Measurements from ENCODE around the gene CCNL1.

Gene CCNL1

DNA sequence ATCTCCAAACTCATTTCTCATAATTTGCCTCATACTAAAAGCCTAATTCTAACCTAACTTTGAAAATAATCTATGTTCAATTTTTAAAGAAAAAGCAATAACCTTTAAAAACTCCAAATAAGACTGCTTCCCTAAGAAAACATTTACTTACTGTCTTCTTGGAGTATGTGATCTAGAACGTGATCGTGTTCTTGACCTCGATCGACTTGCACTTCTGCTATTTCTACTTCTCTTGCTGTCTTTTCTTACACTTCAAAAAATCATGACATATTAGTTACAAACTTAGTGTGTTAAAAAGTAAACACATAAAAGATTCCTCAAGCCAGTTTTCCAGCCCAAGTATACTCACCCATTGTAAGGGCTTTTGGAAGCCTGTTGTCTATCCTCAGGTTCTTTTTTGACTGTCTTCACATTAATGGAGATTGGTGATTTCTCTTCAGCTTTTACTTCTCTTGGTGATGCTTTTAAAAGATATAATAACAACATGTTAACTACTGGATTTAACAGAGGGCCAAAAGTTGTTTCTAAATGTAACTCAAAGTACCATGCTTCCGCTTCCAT is 10.7 kb downstream of the CCNL1 start:
- H3K27ac ChIP-seq, result no peak overlapping the region
- no peak for DNase-seq (ENCODE audit: low read depth, low spot score)

DNA sequence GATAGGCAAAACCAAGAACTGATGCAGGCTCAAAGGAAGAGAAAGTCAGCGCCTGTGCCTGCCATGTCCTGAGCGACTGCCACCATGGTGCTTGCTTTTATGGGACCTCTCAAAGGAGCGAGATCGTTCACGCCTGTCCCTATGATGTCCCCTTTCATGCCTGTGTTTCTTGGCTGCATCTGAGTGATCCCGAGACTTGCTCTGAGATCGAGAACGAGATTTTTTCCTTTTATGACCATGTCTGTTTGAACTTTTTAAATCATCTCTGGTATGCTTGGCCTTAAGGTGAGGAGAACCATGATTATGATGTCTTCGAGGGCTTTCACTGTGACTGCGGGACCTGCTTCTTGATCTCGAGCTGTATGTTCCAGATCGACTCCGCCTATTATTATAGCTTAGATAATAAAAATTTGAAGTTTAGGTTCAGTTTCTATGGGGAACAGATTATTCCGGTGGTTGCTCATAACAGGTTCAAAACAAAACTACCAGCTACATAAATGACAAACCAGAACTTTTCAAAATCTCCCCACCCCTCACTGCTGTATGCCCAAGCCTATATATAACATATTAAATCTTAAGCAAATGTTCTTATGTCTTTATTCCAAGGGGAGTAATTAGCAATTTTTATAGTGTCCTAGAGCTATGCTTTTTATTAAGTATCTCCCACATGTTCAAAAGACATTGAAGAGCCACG is 11.6 kb downstream of the CCNL1 start:
- no peak for DNase-seq (ENCODE audit: low read depth, low spot score)
- no peak overlapping the region for H3K27ac ChIP-seq

DNA sequence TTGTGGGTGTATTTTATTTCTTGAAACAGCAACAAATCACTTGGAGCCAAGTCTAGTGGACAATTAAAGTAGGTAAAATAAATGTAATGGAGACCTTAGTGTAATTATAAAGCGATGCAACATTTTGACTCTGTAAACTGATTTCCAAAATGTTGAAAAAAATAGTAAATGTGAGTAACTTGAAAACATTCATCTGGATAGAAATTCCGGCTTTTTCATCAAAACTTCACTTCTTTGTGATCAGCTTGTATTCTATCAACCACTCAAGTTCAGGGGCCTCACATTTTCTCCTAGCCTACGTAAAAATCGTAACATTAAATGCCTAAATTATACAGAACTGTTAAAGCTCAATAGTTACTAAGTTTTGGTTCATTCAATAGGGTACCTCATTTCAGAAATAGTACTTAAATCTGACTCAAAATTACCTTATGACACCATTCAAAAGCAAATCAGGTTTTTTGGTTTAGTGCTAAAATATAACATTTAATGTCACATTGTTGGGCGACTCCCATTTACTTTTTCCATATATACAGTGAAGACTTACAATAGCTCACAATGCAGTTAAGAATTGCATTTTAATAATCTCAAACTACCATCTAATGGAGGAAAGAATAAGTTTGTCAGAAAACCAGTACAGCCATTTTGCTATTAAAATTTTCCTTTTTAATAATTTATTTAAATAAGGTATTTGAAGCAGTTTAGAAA is 12.7 kb downstream of the CCNL1 start:
- H3K27ac ChIP-seq, result no peak overlapping the region
- no peak for DNase-seq (ENCODE audit: low read depth, low spot score)

DNA sequence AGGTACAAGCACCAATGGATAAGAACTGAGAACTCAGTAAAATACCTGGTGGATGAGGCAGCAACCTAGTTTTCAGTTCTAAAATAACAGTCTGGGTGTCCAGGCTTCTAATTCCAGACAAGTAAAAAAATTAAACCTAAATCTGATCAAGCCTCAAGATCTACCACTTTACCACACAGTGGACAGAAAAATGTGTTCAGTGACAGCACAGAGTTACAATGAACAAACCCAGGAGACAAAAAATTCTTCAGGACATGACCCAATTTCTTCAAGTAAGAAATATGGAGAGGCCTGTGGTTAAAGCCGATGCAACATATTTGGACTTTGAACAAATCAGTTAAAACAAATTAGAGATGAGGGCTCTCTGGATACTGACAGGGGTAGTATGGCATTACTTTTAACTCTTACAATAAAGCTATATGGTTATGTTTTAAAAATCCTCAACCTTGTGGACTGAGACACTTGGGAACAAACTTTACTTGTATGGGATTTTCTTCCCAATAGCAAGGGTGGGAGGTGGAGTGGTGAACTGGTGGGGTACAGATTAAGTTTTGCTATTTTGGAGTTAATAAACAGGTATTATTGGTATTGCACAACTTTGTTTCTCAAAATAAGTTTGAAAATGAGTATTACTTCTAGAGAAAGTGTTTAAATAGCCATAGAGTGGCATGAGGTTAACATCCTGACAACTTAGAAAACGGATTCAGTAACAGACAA is 14.2 kb downstream of the CCNL1 start:
- H3K27ac ChIP-seq, result peak overlapping the region; percentile 12
- no peak for DNase-seq (ENCODE audit: low read depth, low spot score)

DNA sequence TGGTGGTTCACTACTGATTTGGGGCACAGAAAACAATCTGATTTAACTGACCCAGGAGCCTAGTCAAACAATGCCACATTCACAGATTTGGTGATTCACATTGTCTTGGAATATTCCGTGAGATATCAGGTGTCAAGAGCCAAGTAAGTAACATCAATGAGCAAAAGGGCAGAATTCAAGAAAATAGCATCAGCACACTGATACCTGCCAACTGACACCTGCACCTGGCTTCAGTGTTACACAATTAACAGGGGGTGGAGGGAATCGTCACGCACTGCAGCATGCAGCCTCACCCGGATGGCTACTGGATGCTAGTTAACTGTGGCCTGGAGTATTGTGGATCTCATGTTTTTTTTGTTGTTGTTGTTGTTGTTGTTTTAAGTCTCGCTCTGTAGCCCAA is 17.6 kb downstream of the CCNL1 start:
- DNase-seq (ENCODE audit: low read depth, low spot score), result no peak
- H3K27ac ChIP-seq, result peak overlapping the region; percentile 10

DNA sequence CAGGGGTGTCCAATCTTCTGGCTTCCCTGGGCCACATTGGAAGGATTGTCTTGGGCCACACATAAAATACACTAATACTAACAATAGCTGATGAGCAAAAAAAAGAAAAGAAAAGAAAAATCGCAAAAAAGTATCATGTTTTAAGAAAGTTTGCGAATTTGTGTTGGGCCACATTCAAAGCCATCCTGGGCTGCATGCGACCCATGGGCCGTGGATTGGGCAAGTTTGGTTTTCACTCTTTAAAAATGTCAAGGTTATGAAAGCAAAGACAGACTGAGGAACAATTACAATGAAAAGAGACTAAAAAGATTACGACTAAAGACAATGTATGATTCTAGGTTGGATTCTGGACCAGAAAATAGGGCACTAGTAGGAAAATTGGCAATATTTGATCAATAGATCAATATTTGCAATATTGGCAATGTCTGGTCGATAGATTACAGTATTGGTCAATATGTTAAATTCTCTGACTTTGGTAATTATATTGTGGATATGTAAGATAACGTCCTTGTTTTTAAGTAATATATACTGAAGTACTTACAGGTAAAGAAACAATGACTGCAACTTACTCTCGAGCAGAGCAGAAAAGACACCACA is 19.9 kb downstream of the CCNL1 start:
- H3K27ac ChIP-seq, result no peak overlapping the region
- no peak for DNase-seq (ENCODE audit: low read depth, low spot score)

DNA sequence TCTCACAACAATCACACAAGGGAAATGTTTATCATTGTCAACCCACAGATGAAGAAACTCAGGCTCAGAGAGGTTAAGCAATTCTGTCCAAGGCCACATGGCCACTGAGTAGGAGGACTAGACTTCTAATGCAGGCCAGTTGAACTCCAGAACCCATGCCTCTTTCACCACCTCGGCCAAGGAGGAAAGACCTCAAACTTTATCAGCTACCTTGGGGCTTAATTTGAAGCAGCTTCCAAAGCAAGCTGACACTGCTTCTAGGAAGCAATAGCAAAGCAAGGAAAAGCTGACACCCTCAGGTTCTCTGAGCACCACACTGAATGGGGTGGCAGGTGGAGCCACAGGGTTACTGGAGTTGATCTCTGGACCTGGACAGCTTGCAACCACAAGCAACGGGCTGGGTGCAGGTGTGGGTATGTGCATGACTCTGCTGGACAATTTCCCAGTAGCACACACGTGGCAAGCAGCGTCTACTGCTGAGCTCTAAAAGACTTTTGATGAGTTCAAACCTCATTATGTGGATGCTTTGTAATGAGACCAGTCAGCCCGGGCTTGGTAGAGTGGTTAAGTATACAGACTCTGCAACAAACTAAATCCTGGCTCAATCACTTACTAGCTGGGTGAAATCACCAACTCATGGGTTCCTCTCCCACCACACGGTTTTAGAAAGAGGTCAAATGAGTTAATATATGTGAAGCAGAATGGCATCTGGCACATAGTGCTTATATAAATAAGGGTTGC is 23.1 kb downstream of the CCNL1 start:
- peak; percentile 69 for DNase-seq (ENCODE audit: low read depth, low spot score)
- H3K27ac ChIP-seq, result peak overlapping the region; percentile 99

DNA sequence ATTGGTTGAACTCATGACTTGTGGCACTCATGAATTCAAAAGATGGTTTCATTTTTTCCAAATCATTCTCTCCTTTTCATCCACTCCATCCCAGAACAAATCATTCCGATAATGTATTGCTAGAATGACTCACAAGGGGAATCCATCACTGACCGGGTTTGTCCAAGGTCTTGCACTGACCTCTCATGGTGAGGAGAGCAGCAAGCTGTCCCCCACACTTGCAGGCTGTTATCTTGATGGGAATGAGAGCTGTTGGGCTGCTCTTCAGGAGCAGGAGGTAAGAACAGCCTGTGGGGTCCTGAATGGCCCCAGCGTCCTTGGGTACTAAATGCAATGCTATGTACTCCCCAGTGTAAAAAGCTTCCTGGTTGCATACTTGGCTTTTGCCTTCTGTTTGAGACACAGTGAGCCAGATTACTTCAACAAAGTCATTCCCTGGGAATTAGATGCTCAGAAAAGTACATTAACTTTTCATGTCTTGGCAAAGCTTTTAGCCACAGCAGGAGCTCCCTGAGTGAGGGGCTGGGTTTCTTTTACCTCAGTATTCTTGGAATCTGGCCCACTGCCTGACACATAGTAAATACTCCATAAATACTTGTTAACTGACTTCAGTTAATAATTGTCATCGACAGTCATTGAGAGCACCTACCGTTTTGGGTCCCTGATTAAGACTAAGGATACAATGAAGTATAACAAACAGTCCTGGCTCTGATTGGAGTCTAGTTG is 24.1 kb downstream of the CCNL1 start:
- no peak for DNase-seq (ENCODE audit: low read depth, low spot score)
- H3K27ac ChIP-seq, result peak overlapping the region; percentile 99

DNA sequence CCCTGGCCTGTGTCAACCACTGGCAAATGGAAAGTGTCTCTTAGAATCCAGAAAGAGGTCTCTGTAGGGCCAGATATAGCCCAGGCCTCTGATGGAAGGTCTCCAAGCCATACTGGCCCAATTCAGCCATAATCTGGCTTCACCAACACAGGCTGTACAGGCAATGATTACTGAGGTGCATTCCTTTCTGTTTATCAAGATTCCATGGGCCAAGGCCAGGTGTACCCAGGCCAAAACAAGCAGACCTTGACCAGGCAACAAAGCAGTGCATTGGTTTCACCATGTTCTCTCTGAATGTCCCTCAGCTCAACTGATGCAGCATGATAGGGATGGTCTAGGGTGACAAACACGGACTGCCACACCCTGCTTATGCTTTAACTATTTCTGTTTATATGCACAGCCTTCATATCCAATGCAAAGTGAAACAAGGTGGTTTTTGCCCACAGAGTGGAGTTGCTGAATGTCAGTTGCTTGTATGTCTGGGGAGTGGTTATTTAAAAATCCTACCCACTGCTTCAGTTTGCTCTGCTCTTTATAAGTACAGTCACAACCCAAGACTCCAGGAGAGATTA is 25.2 kb downstream of the CCNL1 start:
- peak overlapping the region; percentile 99 for H3K27ac ChIP-seq
- no peak for DNase-seq (ENCODE audit: low read depth, low spot score)

DNA sequence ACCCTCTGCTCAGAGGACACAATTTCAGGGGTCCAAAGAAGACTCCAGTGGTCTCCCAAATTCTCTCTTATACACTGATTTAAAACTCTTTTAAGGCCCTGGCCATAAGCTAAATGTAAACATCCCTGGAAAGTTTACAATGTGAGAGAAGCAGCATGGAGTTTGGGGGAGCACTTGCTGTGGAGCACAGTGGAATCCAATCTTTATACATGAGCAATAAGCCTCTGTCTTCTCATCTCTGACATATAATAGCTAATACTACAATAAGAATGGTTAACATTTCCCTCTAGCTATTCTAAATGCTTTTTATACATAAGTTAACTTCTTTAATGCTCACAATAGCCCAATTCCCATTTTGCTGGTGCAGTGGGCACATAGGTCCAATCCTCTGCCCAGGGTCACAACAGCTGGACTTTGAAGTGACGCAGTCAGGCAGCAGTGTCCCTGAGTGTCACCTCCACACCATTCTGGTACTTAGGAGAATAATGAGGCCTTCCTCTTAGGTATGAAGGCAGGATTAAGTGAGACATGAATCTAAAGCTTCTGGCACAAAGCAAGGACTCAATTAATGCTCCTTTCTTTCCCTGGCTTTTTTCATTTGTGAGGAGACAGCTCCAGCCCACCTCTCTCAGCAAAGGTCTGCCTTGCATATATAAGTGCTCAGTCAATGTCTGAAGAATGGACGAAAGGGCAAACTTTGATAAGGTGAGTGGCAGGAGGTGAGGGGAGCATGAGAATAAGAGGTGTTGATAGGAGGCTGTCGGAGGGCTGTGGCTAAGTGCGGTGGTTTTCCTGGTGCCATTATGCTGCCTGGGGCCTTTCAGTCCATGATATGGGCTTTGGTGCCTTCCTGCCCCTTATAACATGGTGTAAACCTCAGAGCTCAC is 26.3 kb downstream of the CCNL1 start:
- H3K27ac ChIP-seq, result peak overlapping the region; percentile 99
- no peak for DNase-seq (ENCODE audit: low read depth, low spot score)

DNA sequence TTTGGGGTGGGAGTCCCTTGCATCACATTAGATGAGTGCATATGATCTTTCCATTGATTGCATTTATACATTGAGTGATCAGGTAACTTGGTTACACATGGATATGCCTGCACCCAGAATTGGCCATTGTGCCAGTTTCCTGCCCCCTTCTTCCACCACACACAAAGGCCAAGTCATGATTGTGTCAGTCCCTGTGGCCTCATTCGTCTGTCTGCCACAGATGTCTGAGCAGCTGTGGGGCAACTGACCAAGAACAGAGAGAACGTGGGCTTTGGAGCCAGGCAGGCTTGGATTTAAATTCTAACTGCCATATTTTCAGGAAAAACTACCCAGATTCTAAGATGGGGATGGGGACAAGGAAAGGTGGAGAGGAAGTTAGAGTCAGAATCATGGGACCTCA is 27.0 kb downstream of the CCNL1 start:
- no peak for DNase-seq (ENCODE audit: low read depth, low spot score)
- H3K27ac ChIP-seq, result peak overlapping the region; percentile 99

DNA sequence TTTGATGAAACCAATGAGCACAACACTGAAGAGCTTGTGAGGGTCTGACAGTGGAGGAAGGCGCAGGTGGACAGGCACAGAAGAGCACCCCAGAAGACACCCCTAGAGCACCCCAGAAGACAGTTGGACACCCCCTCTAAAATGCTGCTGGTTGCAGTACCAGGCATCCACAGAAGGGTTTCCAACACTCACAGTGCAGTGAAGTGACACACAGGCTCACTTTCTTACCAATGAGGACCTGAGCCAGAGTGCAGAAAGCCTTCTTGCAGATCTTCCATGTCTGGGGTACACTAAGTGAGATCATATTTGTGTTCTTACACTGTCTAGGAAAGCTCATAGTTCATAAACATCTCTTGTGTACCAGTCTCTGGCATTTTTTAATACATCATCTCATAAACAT is 27.6 kb downstream of the CCNL1 start:
- H3K27ac ChIP-seq, result peak overlapping the region; percentile 99

DNA sequence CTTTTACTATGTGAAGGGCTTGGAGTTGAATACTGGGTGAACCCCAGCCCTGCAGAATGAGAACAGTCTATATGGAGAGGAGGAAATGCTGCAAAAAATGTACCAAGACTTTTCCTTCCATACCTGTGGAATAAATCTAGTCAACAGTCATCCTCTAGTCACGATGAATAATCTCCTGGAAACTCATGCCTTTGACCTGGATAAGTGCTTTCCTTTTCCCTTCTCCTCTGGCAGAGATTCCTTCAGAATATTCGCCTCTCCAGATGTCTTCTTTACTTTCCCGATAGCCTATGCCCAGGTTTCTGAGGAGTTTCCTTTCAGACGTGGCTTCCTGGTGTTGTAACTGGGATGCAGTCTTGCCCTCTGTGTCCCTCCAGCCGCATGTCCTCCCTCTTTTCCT is 28.1 kb downstream of the CCNL1 start:
- no peak for DNase-seq (ENCODE audit: low read depth, low spot score)
- peak overlapping the region; percentile 99 for H3K27ac ChIP-seq

More for the DNA sequence above, 27.6 kb downstream of the CCNL1 start:
- DNase-seq (ENCODE audit: low read depth, low spot score), result no peak

DNA sequence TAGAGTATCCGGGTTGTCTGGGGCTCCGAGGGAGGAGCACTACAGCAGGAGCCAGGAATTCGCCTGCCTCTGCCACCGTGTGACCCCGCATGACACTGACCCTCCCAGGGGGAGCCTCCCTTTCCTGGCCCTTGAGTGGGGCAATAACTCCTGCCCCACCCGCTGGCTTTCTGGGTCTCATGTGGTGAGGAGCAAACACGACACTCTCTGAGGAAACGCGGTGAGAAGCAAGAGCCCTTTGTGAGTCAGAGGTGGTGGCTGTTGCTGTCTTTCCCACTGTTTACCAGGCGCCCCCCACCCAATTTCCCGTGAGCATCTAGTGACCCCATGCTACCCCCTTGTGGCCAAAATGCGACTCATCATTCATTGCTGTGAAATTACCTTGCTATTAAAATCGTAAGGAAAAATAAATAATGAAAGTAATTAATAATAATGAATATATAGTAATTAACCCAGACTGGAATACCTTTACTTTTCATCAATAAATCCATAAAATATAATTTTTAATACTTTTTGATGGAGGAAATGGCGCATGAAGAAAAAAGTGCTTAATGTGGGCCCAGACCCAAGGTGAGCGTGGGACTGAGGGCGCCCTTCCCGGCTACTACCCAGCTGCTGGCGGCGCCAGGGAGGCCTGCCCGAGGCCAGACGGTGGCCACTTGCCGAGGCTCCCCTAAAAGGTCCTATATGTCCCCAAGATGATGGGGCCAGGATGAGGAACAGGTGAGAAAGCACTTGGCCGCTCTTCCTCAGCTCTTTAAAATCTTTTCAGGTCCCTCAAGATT is 29.3 kb downstream of the CCNL1 start:
- peak; percentile 82 for DNase-seq (ENCODE audit: low read depth, low spot score)
- H3K27ac ChIP-seq, result peak overlapping the region; percentile 99

DNA sequence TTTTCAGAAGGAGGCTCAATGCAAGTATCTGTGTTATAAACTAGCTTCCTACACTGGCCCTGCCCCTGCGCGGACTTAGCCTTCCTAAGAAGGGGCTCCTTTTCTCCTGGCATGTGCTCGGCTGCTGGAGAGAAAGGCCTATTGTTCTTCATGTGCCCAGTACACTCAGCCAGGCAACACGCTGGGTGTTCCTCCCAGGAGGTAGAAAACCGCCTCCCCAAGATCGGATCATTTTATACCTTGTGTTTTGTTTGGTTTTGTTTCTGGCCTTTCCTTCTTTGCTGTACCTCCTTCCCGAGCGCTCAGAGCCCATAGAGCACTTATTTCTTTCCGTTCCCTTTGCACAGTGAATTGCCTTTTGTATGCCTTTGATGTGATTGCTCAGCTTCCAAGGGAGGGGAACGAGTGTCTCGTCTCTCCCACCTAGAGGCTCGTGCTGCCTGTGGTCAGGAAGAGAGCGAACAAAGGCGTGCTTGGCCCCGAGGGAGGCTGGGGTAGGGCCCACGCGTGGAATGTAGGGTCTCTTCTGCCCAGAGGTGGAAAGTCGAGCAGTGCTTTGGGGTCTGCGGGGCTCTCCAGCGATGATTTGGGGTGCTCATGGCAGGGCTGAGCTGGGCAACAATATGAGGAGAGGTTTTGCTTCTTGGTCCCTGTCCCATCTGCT is 30.0 kb downstream of the CCNL1 start:
- H3K27ac ChIP-seq, result peak overlapping the region; percentile 99
- no peak for DNase-seq (ENCODE audit: low read depth, low spot score)

DNA sequence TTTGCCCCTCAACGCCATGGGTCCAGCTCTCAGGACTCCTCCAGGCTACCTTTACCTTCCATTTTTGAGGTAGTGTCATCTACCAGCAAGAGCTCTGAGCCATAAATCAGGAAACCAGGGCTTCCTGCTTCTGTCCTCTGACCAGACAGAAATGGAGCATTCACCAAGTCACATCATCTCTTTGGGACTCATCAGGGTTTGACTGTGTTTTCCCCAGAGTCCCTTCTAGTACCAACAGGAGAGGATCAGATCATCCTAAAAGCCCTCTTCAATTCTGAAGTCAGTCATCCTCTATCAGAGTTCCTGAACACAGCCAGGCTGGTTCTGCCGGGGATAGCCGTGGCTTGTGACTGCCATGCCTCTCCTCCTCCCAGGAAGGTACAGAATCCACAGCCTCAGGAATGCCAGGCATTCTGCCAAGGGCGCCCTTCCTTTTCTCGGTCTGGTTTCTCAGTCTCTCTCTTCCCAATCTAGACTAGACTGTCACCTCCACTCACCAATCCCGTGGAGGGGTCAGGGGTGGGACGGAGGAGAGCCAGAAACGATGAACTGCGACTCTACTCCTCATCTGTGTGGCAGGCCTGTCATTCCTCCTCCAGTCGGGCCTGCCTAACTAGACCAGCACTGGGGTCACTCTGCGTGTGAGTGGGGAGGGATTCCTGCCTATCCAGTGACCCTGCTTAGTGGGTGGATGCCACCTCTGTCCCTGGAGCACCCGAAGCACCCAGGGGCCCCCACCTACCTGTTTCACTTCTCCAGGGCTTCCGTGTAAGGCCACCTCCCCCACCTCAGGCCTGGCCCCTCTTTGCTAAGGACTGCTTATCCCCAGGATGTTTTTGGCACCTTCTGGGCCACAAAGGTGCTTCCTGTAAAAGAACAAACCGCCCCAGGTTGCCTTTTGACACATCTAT is 30.9 kb downstream of the CCNL1 start:
- peak overlapping the region; percentile 99 for H3K27ac ChIP-seq
- DNase-seq (ENCODE audit: low read depth, low spot score), result no peak

Measured in epithelial cell of prostate (primary cell).